Glutamatergic neuron (in vitro differentiated cells): ENCODE data around the gene SLC6A16. TPM values are rescaled to one million over a fixed set of nuclear protein-coding genes. Genes with fewer than 3 reads are reported as not detected.
"Not testable (repeated sequence)": the region's sequence is repeated elsewhere in the genome, so short reads cannot be mapped to it uniquely, and the experiment has no call there.

ENCODE experiments used
- DNase-seq: peaks from one replicate; pipeline ENCODE4 v3.0.0; 2022
- H3K27ac Mint-ChIP-seq: one replicate; pipeline ENCODE4 v1.8.0; 2020; ENCODE audit warnings: mild to moderate bottlenecking, mixed read lengths, inconsistent platforms; ENCODE audit not compliant: unreplicated experiment
- H3K27me3 Mint-ChIP-seq: one replicate; pipeline ENCODE4 v1.8.0; 2020; ENCODE audit warnings: mild to moderate bottlenecking, moderate library complexity, mixed read lengths, inconsistent platforms; ENCODE audit not compliant: unreplicated experiment
- H3K36me3 Mint-ChIP-seq: one replicate; pipeline ENCODE4 v1.8.0; 2020; ENCODE audit warnings: mild to moderate bottlenecking, mixed read lengths, inconsistent platforms; ENCODE audit not compliant: unreplicated experiment
- H3K4me1 Mint-ChIP-seq: one replicate; pipeline ENCODE4 v1.8.0; 2020; ENCODE audit warnings: mild to moderate bottlenecking, low read depth, mixed read lengths, inconsistent platforms; ENCODE audit not compliant: unreplicated experiment
- H3K4me3 Mint-ChIP-seq: one replicate; pipeline ENCODE4 v1.8.0; 2020; ENCODE audit warnings: mild to moderate bottlenecking, mixed read lengths, inconsistent platforms; ENCODE audit not compliant: unreplicated experiment
- H3K9me3 Mint-ChIP-seq: one replicate; pipeline ENCODE4 v1.8.0; 2020; ENCODE audit warnings: mild to moderate bottlenecking, moderate library complexity, mixed read lengths, inconsistent platforms; ENCODE audit not compliant: unreplicated experiment
- CTCF ChIP-seq: fragments of 200-600 bp; sonication (generic); IDR thresholded peaks from one replicate; pipeline ENCODE4 v1.5.0; 2021; ENCODE audit not compliant: partially characterized antibody, unreplicated experiment
- total RNA-seq: library from RNA; stranded (reverse); fragmentation: NEBNext Ultra II Directional; extraction: Animal tissue kit (Norgen Biotek cat#: 25700); gene quantifications from one replicate; pipeline ENCODE4 v1.2.1, GENCODE V29; 2021; ENCODE audit not compliant: unreplicated experiment

SLC6A16 gene
- total RNA-seq, 1 donor from 2014 or later, result 6.6 TPM

DNA sequence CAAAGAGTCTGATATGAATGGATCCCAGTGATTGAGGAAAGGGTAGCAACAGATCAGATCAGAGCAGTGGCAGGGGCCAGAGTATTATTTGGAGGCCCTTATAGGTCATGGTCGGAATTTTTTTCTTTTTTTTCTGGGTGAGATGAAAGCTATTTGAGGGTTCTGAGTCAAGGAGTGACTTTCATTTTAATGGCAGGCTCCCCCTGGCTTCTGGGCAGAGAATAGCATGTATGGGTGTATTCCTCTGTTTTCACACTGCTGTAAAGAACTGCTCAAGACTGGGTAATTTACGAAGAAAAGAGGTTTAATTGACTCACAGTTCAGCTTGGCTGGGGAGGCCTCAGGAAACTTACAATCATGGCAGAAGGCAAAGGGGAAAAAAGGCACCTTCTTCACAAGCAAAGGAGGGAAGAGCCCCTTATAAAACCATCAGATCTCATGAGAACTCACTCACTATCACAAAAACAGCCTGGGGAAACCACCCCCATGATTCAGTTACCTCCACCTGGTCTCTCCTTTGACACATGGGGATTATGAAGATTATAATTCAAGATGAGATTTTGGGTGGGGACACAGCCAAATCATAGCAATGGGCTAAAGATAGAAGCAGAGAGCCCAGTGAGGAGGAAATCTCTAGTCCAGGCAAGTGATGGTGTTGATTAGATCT is 3.0 kb upstream of the SLC6A16 start:
- Mint-ChIP-seq H3K4me3 (peak overlapping the region; percentile 31), H3K27ac (no peak overlapping the region), H3K36me3 (peaks cover 10% of the 10 kb centered on the region), H3K4me1 (no peaks in the 10 kb centered on the region), H3K9me3 (peaks cover 4% of the 10 kb centered on the region), H3K27me3 (no peaks in the 10 kb centered on the region)
- peak; percentile 65 for TF ChIP-seq CTCF
- no peak for DNase-seq

DNA sequence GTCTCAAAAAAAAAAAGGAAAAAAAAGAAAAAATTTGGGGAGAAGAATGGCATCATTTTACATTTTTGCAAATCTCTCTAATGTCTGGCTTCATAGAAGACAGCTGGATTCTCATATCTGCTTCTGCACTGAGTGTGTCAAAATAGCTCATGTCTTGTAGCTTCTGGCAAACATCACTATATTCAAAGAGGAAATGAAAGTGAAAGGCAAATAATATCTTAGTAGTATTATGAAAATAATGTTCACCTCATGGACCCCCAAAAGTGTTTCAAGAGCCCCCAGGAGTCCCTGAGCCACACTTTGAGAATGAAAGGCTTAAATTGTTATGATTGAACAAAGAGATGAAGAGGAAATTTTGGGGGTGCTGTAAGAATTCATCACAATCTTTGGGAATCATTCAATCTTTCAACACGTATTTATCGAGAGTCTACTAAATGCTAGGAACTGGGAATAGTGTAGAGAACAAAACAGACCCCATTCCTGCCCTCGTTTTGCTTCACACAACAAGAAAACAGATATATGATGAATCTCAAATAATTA is 1.2 kb upstream of the SLC6A16 start:
- Mint-ChIP-seq H3K27ac (no peak overlapping the region), H3K36me3 (peaks cover 15% of the 10 kb centered on the region), H3K27me3 (no peaks in the 10 kb centered on the region), H3K9me3 (peaks cover 3% of the 10 kb centered on the region), H3K4me1 (no peaks in the 10 kb centered on the region), H3K4me3 (no peak overlapping the region)
- no peak for DNase-seq
- TF ChIP-seq CTCF, result no peak

- not testable (repeated sequence) for DNase-seq, H3K9me3 Mint-ChIP-seq, H3K27me3 Mint-ChIP-seq, H3K4me1 Mint-ChIP-seq, H3K27ac Mint-ChIP-seq, H3K4me3 Mint-ChIP-seq
- H3K36me3 Mint-ChIP-seq, result peaks cover 15% of the 10 kb centered on the region
Observed at GRCh38 chr19:49325756-49326155, 765 bp upstream of the SLC6A16 start.

DNA sequence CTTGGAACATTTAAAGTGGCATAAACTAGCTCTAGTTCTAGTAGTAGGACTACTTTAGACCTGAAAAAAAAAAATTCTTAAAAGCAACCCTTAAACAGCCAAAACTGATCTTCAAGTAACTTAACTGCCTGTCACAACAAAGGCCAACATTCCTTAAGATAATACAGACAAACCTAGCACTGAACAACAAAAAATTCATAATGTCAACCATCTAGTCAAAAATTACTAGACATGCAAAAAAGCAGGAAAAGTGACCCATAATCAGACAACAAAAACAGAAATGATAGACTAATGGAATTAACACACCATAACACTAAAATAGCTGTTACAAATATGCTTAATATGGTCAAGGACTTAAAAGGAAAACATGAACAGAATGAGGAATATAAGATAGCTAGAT is 6.7 kb downstream of the SLC6A16 start:
- H3K27me3 Mint-ChIP-seq, result no peaks in the 10 kb centered on the region
- H3K4me1 Mint-ChIP-seq, result peaks cover 3% of the 10 kb centered on the region

DNA sequence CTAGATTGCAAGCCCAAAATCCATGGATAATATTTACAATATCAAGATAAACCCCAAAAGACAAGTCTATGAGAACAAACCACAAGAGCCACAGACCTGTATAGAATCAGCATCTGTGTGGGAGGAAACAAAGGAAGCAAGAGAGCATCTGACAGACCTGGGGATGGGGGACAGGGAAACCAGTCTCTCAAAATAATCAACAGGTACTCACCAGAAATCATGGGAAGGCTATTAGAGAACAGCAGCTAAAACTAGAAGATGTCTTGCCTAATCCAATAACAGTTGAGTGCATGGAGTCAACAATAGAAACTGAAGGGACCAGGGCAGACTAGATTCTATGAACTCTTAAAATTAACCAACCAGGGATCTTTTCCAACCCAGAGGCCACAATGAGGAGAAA is 8.7 kb downstream of the SLC6A16 start:
- DNase-seq, result no peak
- TF ChIP-seq CTCF, result no peak
- peaks cover 3% of the 10 kb centered on the region for H3K4me1 Mint-ChIP-seq
- H3K36me3 Mint-ChIP-seq, result peaks cover 13% of the 10 kb centered on the region
- peaks cover 3% of the 10 kb centered on the region for H3K9me3 Mint-ChIP-seq
- H3K27ac Mint-ChIP-seq, result no peak overlapping the region
- H3K27me3 Mint-ChIP-seq, result peaks cover 1% of the 10 kb centered on the region
- H3K4me3 Mint-ChIP-seq, result no peak overlapping the region

More for the DNA sequence above, 6.7 kb downstream of the SLC6A16 start:
- no peak overlapping the region for H3K4me3 Mint-ChIP-seq
- DNase-seq, result no peak
- no peak overlapping the region for H3K27ac Mint-ChIP-seq
- no peak for TF ChIP-seq CTCF
- H3K36me3 Mint-ChIP-seq, result peaks cover 19% of the 10 kb centered on the region
- H3K9me3 Mint-ChIP-seq, result peaks cover 3% of the 10 kb centered on the region
